Measurements from ENCODE around the gene NR2E1. TPM values are rescaled to one million over a fixed set of nuclear protein-coding genes. Genes with fewer than 3 reads are reported as not detected.

Gene NR2E1
- total and polyA plus RNA-seq, 10 of the 15 experiments (the other 5 are each of a cell fraction or from before 2014, with no cell fraction given): not detected

DNA sequence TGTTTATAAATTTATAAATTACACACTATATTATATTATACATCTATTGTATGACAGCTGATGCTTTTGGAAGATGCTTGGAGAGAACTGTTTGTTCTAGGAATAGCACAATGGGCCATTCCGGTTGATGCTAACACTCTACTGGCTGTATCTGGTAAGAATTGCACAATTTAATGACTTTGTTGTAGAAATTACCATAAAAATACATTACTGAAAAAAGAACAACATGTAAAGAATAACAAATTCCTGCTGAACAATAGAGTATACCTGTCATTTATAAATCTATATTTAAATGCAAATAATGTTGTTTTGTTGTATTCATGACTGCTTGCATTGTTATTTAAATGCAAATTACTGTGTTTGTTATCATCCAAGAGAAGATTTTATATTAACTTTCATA is 14.4 kb downstream of the NR2E1 start (continued):
- TF ChIP-seq, protein P1, sequence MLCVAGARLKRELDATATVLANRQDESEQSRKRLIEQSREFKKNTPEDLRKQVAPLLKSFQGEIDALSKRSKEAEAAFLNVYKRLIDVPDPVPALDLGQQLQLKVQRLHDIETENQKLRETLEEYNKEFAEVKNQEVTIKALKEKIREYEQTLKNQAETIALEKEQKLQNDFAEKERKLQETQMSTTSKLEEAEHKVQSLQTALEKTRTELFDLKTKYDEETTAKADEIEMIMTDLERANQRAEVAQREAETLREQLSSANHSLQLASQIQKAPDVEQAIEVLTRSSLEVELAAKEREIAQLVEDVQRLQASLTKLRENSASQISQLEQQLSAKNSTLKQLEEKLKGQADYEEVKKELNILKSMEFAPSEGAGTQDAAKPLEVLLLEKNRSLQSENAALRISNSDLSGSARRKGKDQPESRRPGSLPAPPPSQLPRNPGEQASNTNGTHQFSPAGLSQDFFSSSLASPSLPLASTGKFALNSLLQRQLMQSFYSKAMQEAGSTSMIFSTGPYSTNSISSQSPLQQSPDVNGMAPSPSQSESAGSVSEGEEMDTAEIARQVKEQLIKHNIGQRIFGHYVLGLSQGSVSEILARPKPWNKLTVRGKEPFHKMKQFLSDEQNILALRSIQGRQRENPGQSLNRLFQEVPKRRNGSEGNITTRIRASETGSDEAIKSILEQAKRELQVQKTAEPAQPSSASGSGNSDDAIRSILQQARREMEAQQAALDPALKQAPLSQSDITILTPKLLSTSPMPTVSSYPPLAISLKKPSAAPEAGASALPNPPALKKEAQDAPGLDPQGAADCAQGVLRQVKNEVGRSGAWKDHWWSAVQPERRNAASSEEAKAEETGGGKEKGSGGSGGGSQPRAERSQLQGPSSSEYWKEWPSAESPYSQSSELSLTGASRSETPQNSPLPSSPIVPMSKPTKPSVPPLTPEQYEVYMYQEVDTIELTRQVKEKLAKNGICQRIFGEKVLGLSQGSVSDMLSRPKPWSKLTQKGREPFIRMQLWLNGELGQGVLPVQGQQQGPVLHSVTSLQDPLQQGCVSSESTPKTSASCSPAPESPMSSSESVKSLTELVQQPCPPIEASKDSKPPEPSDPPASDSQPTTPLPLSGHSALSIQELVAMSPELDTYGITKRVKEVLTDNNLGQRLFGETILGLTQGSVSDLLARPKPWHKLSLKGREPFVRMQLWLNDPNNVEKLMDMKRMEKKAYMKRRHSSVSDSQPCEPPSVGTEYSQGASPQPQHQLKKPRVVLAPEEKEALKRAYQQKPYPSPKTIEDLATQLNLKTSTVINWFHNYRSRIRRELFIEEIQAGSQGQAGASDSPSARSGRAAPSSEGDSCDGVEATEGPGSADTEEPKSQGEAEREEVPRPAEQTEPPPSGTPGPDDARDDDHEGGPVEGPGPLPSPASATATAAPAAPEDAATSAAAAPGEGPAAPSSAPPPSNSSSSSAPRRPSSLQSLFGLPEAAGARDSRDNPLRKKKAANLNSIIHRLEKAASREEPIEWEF (IDR thresholded peaks at IDR 0.05; ENCODE audit: insufficient replicate concordance, low read depth, low read length): no peak
- no peak for TF ChIP-seq KAT2A (conservative IDR thresholded peaks at IDR 0.05; ENCODE audit: control insufficient read depth, low read depth, low read length)
- TF ChIP-seq, protein P2, sequence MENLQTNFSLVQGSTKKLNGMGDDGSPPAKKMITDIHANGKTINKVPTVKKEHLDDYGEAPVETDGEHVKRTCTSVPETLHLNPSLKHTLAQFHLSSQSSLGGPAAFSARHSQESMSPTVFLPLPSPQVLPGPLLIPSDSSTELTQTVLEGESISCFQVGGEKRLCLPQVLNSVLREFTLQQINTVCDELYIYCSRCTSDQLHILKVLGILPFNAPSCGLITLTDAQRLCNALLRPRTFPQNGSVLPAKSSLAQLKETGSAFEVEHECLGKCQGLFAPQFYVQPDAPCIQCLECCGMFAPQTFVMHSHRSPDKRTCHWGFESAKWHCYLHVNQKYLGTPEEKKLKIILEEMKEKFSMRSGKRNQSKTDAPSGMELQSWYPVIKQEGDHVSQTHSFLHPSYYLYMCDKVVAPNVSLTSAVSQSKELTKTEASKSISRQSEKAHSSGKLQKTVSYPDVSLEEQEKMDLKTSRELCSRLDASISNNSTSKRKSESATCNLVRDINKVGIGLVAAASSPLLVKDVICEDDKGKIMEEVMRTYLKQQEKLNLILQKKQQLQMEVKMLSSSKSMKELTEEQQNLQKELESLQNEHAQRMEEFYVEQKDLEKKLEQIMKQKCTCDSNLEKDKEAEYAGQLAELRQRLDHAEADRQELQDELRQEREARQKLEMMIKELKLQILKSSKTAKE (IDR thresholded peaks at IDR 0.05; ENCODE audit: low read depth, poor library complexity, severe bottlenecking): no peak

DNA sequence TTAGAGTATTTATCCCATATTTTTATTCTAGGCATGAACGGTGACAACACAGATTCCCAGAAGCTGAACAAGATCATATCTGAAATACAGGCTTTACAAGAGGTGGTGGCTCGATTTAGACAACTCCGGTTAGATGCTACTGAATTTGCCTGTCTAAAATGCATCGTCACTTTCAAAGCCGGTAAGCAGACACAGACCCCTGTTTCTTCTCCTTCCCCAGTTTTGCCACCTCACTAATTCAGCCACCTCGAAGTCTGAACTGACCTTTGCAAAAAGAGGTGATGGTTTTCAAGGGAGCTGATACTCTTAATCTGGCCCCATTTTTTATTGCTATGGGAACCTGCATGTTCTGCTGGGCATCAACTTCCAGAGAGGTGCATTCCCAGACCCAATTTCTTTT is 15.0 kb downstream of the NR2E1 start:
- no TSS peak for BruUV-seq (replicated peaks)
- Histone ChIP-seq H3K4me1 (ENCODE audit: control insufficient read depth, insufficient read depth, low read length) (no peaks in the 10 kb centered on the region), H4K20me1 (ENCODE audit: control insufficient read depth, insufficient read depth) (no peaks in the 10 kb centered on the region), H3K79me2 (ENCODE audit: control insufficient read depth, insufficient read depth, low read length) (no peaks in the 10 kb centered on the region), H2AFZ (ENCODE audit: control insufficient read depth, low read depth, low read length) (no peak overlapping the region), H3K9ac (ENCODE audit: control insufficient read depth, insufficient read depth, low read length) (no peak overlapping the region), H3K36me3 (ENCODE audit: control insufficient read depth in 2 of 2, insufficient read depth in 2 of 2, low read length in 1 of 2) (no peaks in the 10 kb centered on the region), H3K27ac (ENCODE audit: control insufficient read depth, insufficient read depth) (no peak overlapping the region), H3K4me3 (no peak overlapping the region; the same call in 1 of the 2 replicates), H3K27me3 (replicated peaks in 1 of 2; ENCODE audit: control insufficient read depth in 2 of 2, insufficient read depth in 2 of 2, low read length in 1 of 2) (peaks cover 10 to 16% of the 10 kb centered on the region in 2 experiments), H3K9me3 (replicated peaks; ENCODE audit: control insufficient read depth, insufficient read depth, low read length) (no peaks in the 10 kb centered on the region; the same call in 2 of the 3 replicates), H3K4me2 (ENCODE audit: control insufficient read depth, insufficient read depth) (no peak overlapping the region)
- ChIA-PET CTCF (interaction anchor here (1.5 kb wide), 1 partner anchor 311 kb away, joined by 5 read pairs; no protein-coding TSS in a partner anchor), SMC1A (ENCODE audit: uncharacterized antibody, unreplicated experiment) (interaction anchor here (2.8 kb wide), 1 partner anchor 9 kb away, joined by 7 read pairs; no protein-coding TSS in a partner anchor), POLR2A (no interaction called here), RAD21 (ENCODE audit: unreplicated experiment) (no interaction called here)
- WGBS (ENCODE audit: insufficient coverage, insufficient replicate concordance, low lambda C conversion rate, missing lambda C conversion rate): 57% methylated on average over 6 of the region's 6 CpGs
- in situ Hi-C loops (cut with MboI) (no loop called here), intact Hi-C loops (cut with micrococcal nuclease; ENCODE audit: unreplicated experiment) (no loop called here)
- ATAC-seq (no peak), DNase-seq (ENCODE audit: low read depth, low spot score) (no peak), FAIRE-seq (no peak)
- TF ChIP-seq, protein P3, sequence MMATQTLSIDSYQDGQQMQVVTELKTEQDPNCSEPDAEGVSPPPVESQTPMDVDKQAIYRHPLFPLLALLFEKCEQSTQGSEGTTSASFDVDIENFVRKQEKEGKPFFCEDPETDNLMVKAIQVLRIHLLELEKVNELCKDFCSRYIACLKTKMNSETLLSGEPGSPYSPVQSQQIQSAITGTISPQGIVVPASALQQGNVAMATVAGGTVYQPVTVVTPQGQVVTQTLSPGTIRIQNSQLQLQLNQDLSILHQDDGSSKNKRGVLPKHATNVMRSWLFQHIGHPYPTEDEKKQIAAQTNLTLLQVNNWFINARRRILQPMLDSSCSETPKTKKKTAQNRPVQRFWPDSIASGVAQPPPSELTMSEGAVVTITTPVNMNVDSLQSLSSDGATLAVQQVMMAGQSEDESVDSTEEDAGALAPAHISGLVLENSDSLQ (IDR thresholded peaks at IDR 0.05): no peak
- TF ChIP-seq BACH1 (IDR thresholded peaks at IDR 0.05; ENCODE audit: borderline replicate concordance) (no peak), IKZF2 (IDR thresholded peaks at IDR 0.05) (no peak), NFXL1 (IDR thresholded peaks at IDR 0.05; ENCODE audit: borderline replicate concordance) (no peak), IKZF1 (conservative IDR thresholded peaks at IDR 0.05) (no peak), KDM1A (IDR thresholded peaks at IDR 0.05; ENCODE audit: borderline replicate concordance) (no peak)
- TF ChIP-seq, protein P4, sequence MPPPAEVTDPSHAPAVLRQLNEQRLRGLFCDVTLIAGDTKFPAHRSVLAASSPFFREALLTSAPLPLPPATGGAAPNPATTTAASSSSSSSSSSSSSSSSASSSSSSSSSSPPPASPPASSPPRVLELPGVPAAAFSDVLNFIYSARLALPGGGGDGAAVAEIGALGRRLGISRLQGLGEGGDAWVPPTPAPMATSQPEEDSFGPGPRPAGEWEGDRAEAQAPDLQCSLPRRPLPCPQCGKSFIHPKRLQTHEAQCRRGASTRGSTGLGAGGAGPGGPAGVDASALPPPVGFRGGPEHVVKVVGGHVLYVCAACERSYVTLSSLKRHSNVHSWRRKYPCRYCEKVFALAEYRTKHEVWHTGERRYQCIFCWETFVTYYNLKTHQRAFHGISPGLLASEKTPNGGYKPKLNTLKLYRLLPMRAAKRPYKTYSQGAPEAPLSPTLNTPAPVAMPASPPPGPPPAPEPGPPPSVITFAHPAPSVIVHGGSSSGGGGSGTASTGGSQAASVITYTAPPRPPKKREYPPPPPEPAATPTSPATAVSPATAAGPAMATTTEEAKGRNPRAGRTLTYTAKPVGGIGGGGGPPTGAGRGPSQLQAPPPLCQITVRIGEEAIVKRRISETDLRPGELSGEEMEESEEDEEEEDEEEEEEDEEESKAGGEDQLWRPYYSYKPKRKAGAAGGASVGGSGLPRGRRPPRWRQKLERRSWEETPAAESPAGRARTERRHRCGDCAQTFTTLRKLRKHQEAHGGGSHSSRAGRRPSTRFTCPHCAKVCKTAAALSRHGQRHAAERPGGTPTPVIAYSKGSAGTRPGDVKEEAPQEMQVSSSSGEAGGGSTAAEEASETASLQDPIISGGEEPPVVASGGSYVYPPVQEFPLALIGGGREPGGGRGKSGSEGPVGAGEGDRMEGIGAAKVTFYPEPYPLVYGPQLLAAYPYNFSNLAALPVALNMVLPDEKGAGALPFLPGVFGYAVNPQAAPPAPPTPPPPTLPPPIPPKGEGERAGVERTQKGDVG (CRISPR knock-in tag; IDR thresholded peaks at IDR 0.05): no peak

Measured in GM12878 (cell line).